ENCODE results near the gene TRIM46. TPM values are rescaled to one million over a fixed set of nuclear protein-coding genes. Genes with fewer than 3 reads are reported as not detected.

Gene TRIM46
- total RNA-seq, 1 donor = 6.5 TPM

DNA sequence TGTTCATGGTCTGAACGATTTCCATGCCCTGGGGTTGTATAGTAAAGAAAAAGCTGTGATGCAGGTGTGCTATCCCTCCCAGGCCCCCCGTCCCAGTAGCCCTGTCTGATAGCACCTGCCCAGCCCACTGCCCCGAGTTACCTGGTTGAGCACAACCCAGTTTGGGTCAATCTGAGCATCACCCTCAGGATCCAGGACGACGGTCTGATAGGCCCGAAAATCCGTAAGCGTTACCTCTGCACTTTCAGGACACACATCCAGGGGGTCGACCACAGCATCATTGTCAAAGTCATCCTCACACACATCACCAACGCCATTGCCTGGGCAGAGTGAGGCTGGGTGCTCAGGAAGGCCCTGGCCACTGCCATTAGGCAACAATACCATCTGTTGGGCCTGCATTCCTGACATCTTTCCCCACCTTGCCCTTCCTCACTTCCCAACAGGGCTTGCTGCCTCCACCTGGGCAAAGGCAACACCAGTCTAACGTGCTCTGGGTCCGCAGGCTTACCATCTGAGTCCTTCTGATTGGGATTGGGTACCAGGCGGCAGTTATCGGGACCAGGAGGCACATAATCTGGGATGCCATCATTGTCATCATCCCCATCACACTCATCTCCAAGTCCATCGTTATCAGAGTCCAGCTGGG, 24.4 kb downstream of the TRIM46 start:
- TF ChIP-seq, protein P1, sequence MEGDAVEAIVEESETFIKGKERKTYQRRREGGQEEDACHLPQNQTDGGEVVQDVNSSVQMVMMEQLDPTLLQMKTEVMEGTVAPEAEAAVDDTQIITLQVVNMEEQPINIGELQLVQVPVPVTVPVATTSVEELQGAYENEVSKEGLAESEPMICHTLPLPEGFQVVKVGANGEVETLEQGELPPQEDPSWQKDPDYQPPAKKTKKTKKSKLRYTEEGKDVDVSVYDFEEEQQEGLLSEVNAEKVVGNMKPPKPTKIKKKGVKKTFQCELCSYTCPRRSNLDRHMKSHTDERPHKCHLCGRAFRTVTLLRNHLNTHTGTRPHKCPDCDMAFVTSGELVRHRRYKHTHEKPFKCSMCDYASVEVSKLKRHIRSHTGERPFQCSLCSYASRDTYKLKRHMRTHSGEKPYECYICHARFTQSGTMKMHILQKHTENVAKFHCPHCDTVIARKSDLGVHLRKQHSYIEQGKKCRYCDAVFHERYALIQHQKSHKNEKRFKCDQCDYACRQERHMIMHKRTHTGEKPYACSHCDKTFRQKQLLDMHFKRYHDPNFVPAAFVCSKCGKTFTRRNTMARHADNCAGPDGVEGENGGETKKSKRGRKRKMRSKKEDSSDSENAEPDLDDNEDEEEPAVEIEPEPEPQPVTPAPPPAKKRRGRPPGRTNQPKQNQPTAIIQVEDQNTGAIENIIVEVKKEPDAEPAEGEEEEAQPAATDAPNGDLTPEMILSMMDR (IDR thresholded peaks at IDR 0.05; ENCODE audit: insufficient read depth, low read depth, low read length) = no peak
- H3K4me3 ChIP-seq (ENCODE audit: low read depth, low read length) = no peak overlapping the region
- DNase-seq (ENCODE audit: low read depth) = no peak

DNA sequence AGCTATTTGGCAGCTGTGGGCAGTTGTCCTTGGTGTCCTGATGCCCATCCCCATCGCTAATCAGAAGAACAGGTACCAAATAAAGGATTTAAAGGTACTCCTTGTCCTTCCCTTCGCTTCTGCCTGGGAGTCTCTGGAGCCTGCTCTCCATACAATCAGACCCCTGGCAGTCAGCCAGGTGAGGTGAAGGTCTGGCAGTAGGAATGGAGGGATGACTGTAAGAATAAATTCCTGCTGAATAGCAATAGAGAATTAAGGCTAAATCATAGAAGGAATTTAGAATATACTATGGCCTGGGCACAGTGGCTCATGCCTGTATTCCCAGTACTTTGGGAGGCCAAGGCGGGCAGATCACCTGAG, 24.9 kb downstream of the TRIM46 start:
- TF ChIP-seq, protein P1 (IDR thresholded peaks at IDR 0.05; ENCODE audit: insufficient read depth, low read depth, low read length) = no peak

DNA sequence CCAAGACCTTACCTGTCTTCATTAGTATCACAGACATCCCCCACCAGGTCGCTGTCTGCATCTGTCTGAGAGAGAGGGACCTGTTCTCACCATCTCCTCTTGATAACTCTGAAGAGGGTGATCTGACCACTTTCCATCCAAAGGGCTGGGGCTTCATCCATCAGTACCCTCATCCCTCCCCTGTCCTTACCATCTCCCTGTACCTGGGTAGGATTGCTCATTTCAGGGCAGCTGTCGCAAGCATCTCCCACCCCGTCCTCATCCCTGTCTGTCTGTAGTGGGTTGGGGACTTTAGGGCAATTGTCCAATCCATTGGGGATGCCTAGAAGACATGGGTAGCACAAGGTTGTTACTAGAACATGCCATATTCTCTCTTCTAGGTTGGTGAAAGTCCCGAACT, 26.1 kb downstream of the TRIM46 start:
- TF ChIP-seq, protein P1 (IDR thresholded peaks at IDR 0.05; ENCODE audit: insufficient read depth, low read depth, low read length) = no peak
- no peak overlapping the region for H3K4me3 ChIP-seq (ENCODE audit: low read depth, low read length)
- DNase-seq (ENCODE audit: low read depth) = no peak

More for the DNA sequence above, 24.9 kb downstream of the TRIM46 start:
- H3K4me3 ChIP-seq (ENCODE audit: low read depth, low read length) = no peak overlapping the region
- no peak for DNase-seq (ENCODE audit: low read depth)

DNA sequence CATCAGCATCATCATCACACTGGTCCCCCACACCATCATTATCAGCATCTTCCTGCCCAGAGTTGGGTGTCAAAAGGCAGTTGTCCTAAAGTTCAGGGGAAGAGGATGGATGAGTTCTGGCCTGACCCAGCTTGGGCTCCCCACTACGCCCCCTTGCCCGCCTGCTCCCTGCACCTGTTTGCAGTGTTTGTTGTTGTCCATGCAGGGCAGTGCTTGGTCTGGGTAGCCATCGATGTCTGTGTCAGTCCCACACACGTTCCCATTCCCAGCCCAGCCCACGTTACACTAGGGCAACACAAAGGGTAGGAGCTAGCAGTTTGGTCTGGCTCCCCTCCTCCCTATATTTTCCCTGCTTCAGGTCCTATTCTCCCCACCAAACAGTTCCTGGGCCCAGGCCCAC, 27.3 kb downstream of the TRIM46 start:
- TF ChIP-seq, protein P1 (IDR thresholded peaks at IDR 0.05; ENCODE audit: insufficient read depth, low read depth, low read length) = no peak
- no peak overlapping the region for H3K4me3 ChIP-seq (ENCODE audit: low read depth, low read length)
- no peak for DNase-seq (ENCODE audit: low read depth)

DNA sequence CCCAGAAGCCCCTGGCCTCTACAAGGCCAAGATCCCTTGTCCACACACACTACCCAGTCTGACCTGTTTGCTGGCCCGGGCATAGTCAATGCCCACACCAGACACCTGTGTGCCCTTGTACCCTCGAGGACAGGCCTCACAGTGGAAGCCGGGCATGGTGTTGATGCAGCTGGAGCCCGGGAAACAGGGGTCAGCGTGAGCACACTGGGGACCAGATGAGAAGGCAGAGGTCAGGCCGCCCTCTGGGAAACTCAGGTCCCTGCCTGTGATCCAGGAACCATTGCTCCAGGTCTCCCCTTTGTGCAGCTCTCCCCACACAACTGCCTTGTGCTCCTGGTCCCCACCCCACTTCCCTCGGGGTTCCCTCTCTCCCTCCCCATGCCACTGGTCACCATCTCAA, 28.5 kb downstream of the TRIM46 start:
- no peak for DNase-seq (ENCODE audit: low read depth)
- TF ChIP-seq, protein P1 (IDR thresholded peaks at IDR 0.05; ENCODE audit: insufficient read depth, low read depth, low read length) = no peak

DNA sequence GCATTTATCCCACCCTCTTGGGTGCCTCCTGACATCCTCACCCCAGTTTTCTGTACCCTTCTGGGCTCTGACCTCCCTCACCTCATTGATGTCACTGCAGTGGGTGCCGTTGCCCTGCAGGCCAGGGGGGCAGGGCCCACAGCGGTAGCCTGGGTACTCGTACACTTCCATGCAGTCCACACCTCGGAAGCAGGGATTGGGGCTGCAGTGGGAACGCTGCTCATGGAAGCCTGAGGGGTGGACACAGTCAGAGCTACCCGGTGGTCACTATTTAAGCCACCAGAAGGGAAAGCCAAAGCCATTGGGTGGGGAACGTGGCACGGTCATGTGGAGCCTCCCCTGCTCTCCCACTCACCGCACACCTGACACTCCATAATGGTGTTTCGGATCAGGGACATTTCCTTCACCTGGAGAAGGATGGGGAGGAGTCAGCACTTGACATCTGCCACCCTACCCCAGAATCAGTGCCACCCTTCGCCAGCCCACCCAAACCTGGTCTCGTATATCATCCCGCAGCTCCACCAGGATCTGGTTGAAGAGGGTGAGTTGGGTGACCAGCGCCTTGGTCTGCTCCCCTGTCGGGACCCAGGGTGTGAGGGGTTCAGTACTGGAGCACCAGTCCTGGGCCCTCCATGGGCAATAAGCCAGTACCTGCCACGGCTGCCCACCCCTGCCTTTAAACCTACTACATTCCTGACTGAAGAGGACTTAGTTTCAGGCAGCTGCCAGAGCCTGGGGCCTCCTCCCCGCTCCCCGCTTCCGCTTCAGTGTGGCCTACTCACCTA, 29.3 kb downstream of the TRIM46 start:
- no peak overlapping the region for H3K4me3 ChIP-seq (ENCODE audit: low read depth, low read length)
- no peak for DNase-seq (ENCODE audit: low read depth)
- TF ChIP-seq, protein P1 (IDR thresholded peaks at IDR 0.05; ENCODE audit: insufficient read depth, low read depth, low read length) = no peak

More for the DNA sequence above, 28.5 kb downstream of the TRIM46 start:
- H3K4me3 ChIP-seq (ENCODE audit: low read depth, low read length) = no peak overlapping the region

All from fibroblast of villous mesenchyme (primary cell).